ENCODE data around the gene ITIH2. TPM values are rescaled to one million over a fixed set of nuclear protein-coding genes. Genes with fewer than 3 reads are reported as not detected.

ITIH2 gene
- total RNA-seq, 1 experiment from 2014 or later: 13.3 TPM

DNA sequence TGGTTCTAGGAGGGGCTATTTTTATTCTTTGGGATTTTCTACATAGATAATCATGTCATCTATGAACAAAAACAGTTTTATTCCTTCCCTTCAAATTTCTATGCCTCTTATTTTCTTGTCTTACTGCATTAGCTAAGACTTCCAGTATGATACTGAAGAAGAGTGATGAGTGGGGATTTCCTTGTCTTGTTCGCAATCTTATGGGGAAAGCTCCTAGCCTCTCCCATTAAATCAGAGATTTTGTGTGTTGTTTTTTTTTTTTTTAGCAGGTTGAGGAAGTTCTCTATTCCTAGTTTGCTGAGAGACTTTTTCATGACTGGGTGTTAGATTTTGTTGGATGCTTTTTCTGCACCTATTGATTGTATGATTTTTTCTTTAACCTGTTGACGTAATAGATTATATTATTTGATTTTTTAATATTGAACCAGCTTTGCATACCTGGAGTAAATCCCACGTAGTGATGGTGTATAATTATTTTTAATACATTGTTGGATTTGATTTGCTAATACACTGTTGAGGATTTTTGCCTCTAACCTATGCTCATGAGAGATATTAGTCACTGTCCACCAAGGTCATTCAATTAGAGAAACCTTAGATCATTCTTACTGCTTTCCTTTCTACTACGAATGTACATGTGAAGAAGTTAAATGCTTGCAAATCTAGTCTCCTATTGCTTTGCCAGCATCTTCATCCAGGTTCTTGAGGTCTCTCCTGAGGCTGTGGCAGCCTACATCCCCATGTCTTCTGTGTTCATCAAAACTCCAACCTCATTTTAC is 91.3 kb downstream of the ITIH2 start:
- H3K27ac Mint-ChIP-seq (ENCODE audit: unreplicated experiment): peak overlapping the region; percentile 48
- TF ChIP-seq, protein P1, sequence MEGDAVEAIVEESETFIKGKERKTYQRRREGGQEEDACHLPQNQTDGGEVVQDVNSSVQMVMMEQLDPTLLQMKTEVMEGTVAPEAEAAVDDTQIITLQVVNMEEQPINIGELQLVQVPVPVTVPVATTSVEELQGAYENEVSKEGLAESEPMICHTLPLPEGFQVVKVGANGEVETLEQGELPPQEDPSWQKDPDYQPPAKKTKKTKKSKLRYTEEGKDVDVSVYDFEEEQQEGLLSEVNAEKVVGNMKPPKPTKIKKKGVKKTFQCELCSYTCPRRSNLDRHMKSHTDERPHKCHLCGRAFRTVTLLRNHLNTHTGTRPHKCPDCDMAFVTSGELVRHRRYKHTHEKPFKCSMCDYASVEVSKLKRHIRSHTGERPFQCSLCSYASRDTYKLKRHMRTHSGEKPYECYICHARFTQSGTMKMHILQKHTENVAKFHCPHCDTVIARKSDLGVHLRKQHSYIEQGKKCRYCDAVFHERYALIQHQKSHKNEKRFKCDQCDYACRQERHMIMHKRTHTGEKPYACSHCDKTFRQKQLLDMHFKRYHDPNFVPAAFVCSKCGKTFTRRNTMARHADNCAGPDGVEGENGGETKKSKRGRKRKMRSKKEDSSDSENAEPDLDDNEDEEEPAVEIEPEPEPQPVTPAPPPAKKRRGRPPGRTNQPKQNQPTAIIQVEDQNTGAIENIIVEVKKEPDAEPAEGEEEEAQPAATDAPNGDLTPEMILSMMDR (IDR thresholded peaks at IDR 0.05; ENCODE audit: insufficient read depth in 1 of 2, low read depth in 1 of 2, low read length in 1 of 2, severe bottlenecking in 1 of 2, unreplicated experiment in 1 of 2): no peak
- no peaks in the 10 kb centered on the region for H3K9me3 ChIP-seq
- H3K36me3 Mint-ChIP-seq (ENCODE audit: insufficient read depth, unreplicated experiment): peaks cover 88% of the 10 kb centered on the region
- no peaks in the 10 kb centered on the region for H3K27me3 ChIP-seq (replicated peaks; ENCODE audit: control insufficient read depth, insufficient read depth, low read length)
- peaks cover 37% of the 10 kb centered on the region for H3K4me1 Mint-ChIP-seq (ENCODE audit: low read depth, unreplicated experiment)
- POLR2A ChIA-PET: no interaction called here
- H3K4me3 Mint-ChIP-seq (ENCODE audit: unreplicated experiment): no peak overlapping the region
- H3K9me3 Mint-ChIP-seq (ENCODE audit: unreplicated experiment): no peaks in the 10 kb centered on the region
- peaks cover 15% of the 10 kb centered on the region for H3K4me1 ChIP-seq
- no peak for DNase-seq
- no peaks in the 10 kb centered on the region for H3K27me3 Mint-ChIP-seq (ENCODE audit: insufficient read depth, unreplicated experiment)
- CTCF ChIA-PET: no interaction called here
- H3K4me3 ChIP-seq (ENCODE audit: low read depth, low read length): no peak overlapping the region
- H3K36me3 ChIP-seq (ENCODE audit: control insufficient read depth, insufficient read depth, low read length): peaks cover 3% of the 10 kb centered on the region; the same call in 1 of the 2 replicates
- intact Hi-C loops (cut with micrococcal nuclease; ENCODE audit: unreplicated experiment): no loop called here
- BruUV-seq (replicated peaks): no TSS peak

DNA sequence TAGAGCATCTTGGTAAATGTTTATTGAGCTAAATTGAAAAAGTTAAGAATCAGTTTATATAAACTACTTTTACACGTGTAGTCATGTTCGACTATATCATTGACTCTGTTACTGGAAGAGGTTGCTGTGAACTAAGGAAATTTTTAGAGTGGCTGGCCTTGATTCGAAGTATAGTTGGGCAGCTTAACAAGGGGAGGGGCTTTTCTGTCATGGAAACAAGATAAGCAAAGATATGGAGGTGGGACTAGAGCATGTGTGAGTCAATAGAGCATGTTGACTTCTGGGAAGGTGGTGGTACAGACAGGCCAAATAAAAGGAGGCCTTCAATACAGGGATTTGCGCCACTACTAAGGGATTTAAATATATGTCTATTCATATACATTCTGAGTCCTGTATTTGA is 92.5 kb downstream of the ITIH2 start:
- H3K4me1 Mint-ChIP-seq (ENCODE audit: low read depth, unreplicated experiment): peaks cover 32% of the 10 kb centered on the region
- Histone ChIP-seq H3K4me1 (peaks cover 11% of the 10 kb centered on the region), H3K27me3 (replicated peaks; ENCODE audit: control insufficient read depth, insufficient read depth, low read length) (no peaks in the 10 kb centered on the region), H3K36me3 (ENCODE audit: control insufficient read depth, insufficient read depth, low read length) (peaks cover 3% of the 10 kb centered on the region; the same call in 1 of the 2 replicates), H3K4me3 (ENCODE audit: low read depth, low read length) (no peak overlapping the region), H3K9me3 (no peaks in the 10 kb centered on the region)
- H3K4me3 Mint-ChIP-seq (ENCODE audit: unreplicated experiment): peak overlapping the region; percentile 3
- intact Hi-C loops (cut with micrococcal nuclease; ENCODE audit: unreplicated experiment): no loop called here
- ChIA-PET POLR2A (interaction anchor here (0.6 to 0.7 kb wide), 2 partner anchors 22 to 23 kb away, joined by 3 to 4 read pairs; partner anchors contain the start of gene TAF3), CTCF (interaction anchor here (0.5 to 1.0 kb wide), 3 partner anchors 39 to 270 kb away, joined by 4 to 7 read pairs (median 4); no protein-coding TSS in a partner anchor)
- no TSS peak for BruUV-seq (replicated peaks)
- no peaks in the 10 kb centered on the region for H3K27me3 Mint-ChIP-seq (ENCODE audit: insufficient read depth, unreplicated experiment)
- H3K27ac Mint-ChIP-seq (ENCODE audit: unreplicated experiment): peak overlapping the region; percentile 48
- H3K36me3 Mint-ChIP-seq (ENCODE audit: insufficient read depth, unreplicated experiment): peaks cover 93% of the 10 kb centered on the region
- H3K9me3 Mint-ChIP-seq (ENCODE audit: unreplicated experiment): no peaks in the 10 kb centered on the region
- TF ChIP-seq, protein P1 (IDR thresholded peaks at IDR 0.05; ENCODE audit: insufficient read depth in 1 of 2, low read depth in 1 of 2, low read length in 1 of 2, severe bottlenecking in 1 of 2, unreplicated experiment in 1 of 2): no peak
- peak in 1 of 2 experiments; percentile 69 for DNase-seq

DNA sequence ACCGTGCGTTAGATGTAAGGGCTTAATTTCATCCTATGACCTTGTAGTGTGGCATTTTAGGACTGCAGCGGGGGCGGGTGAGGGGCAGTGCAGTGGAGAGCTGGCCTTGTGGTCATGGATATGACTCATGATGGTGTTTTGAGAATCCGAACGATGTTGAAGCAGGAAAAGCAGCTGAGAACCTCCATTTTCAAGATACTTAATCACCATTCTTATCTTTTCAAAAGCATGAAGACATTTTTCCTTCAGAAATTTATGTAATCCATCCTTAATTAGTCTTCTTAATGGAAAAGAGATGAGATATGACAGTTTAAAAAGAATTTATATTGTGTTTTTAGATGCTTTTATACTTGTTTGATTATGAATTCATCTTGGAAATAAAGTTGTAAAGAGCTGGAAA is 94.5 kb downstream of the ITIH2 start:
- Mint-ChIP-seq H3K27ac (ENCODE audit: unreplicated experiment) (peak overlapping the region; percentile 56), H3K36me3 (ENCODE audit: insufficient read depth, unreplicated experiment) (peaks cover 95% of the 10 kb centered on the region), H3K4me3 (ENCODE audit: unreplicated experiment) (no peak overlapping the region), H3K27me3 (ENCODE audit: insufficient read depth, unreplicated experiment) (no peaks in the 10 kb centered on the region), H3K9me3 (ENCODE audit: unreplicated experiment) (no peaks in the 10 kb centered on the region), H3K4me1 (ENCODE audit: low read depth, unreplicated experiment) (peaks cover 21% of the 10 kb centered on the region)
- intact Hi-C loops (cut with micrococcal nuclease; ENCODE audit: unreplicated experiment): no loop called here
- no peak for DNase-seq
- no peak overlapping the region for H3K4me3 ChIP-seq (ENCODE audit: low read depth, low read length)
- CTCF ChIA-PET: no interaction called here
- BruUV-seq (replicated peaks): no TSS peak
- POLR2A ChIA-PET: no interaction called here
- H3K27me3 ChIP-seq (replicated peaks; ENCODE audit: control insufficient read depth, insufficient read depth, low read length): no peaks in the 10 kb centered on the region
- TF ChIP-seq, protein P1 (IDR thresholded peaks at IDR 0.05; ENCODE audit: insufficient read depth in 1 of 2, low read depth in 1 of 2, low read length in 1 of 2, severe bottlenecking in 1 of 2, unreplicated experiment in 1 of 2): no peak
- H3K9me3 ChIP-seq: no peaks in the 10 kb centered on the region
- H3K4me1 ChIP-seq: peaks cover 11% of the 10 kb centered on the region
- H3K36me3 ChIP-seq (ENCODE audit: control insufficient read depth, insufficient read depth, low read length): peaks cover 3% of the 10 kb centered on the region; the same call in 1 of the 2 replicates

Other genes starting within 250 kb of the ITIH2 start
- gene ITIH5, start 36.4 kb upstream of the ITIH2 start, total RNA-seq (2022): 0.18 and 0.51 TPM in 2 replicates
- gene KIN, start 84.7 kb downstream of the ITIH2 start, total RNA-seq (2022): 27.8 and 27.9 TPM in 2 replicates
- 568 and 613 TPM in 2 replicates for gene ATP5F1C, start 84.9 kb downstream of the ITIH2 start, total RNA-seq (2022)
- 28.9 and 30.6 TPM in 2 replicates for gene TAF3, start 115.2 kb downstream of the ITIH2 start, total RNA-seq (2022)

All from Caco-2 (cell line).